HG02970 (cell line): ENCODE measurements around the gene SFR1.

ENCODE experiments used
- ATAC-seq: cut with Tn5 transposase; IDR thresholded peaks from one replicate; pipeline ENCODE4 v1.9.1; 2021; ENCODE audit warnings: mild to moderate bottlenecking, moderate library complexity, moderate number of reproducible peaks; ENCODE audit not compliant: unreplicated experiment, low FRiP score

Gene SFR1

GRCh38 chr10:104104418-104104817 lies 17.6 kb upstream of the SFR1 start:
- no peak for ATAC-seq

- no peak for ATAC-seq
Measured at GRCh38 chr10:104104926-104105325, 17.0 kb upstream of the SFR1 start.

DNA sequence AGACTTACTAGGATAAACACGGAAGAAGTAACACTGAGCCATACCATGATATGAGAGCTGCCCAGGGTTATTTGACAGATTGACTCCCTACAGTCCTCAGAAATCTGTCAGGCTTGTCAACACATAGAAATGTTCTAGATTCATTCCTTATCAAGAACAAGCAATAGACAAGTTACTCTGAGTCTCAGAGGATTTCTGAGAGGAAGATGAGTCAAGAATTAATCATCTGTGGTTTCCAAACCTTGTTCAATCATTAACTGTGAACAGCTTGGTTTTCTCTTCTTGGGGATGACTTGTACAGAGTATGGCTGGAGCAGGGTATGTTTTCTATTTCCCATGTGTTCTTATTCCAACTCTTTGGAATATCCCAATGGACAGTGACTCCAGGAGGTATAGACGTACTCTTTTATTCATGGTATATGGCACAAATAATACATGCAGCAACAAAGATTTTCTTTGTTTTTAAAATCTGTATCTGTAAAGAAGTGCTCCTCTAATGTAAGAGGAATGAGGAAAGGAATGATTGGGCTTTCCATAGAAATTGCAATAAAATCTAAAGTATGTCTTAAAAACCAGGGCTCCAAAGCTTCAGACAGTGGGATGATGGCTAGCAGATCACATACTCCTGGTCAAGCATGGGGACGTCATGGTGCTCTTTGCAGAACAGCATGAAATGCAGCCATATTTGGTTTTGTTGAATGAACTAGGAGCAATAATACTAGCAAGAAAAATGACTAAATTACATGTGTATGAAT lies 11.9 kb upstream of the SFR1 start:
- ATAC-seq, result peak; percentile 79

DNA sequence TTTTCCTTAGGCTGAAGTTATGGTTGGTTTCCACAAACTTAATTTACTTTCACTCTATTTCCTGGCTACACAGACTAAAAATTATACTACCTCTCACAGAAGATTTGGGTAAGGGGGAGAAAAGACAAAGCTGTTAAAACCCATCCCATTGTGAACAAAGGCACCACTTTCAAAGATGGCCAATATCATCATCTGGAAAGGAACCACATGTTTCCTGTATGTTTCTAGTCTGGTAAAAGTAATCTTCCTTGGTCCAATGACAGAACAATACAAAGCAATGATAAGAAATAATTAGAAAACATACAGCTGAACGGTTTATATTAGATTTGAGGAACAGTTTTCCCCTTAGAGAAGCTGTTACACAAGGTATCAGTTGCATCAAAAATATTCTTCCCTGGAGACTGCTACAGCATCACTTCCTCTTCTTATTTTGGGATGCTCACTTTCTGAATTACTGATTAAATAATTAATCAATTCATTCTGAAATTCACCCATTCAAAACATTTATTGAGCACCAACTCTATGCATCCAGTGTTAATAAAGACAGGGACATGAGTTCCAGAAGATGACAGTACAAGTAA lies 8.5 kb upstream of the SFR1 start:
- ATAC-seq, result no peak

DNA sequence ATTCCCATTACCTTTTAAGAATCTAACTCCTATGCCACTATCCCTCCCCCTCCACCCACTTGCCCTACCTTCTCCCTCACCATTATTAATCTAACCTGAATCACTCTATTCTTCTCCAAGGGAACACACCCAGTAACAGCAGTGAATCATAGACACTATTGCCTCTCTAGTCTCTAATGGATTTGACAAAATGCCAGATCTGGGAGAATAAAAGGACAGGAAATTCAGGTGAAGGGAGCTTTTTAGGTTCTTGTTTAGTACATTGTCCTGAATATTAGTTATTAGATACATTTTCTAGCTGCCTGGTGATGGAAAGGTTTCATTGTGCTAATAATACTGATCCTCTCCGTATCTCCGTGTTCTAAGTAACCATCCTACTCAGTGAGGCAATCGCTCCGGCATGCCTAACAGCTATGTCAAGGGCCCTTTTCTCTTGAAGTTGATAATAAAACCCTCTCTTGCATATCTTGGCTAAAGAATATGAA lies 4.1 kb upstream of the SFR1 start:
- ATAC-seq, result no peak

GRCh38 chr10:104119996-104120395 lies 2.0 kb upstream of the SFR1 start:
- ATAC-seq, result no peak

DNA sequence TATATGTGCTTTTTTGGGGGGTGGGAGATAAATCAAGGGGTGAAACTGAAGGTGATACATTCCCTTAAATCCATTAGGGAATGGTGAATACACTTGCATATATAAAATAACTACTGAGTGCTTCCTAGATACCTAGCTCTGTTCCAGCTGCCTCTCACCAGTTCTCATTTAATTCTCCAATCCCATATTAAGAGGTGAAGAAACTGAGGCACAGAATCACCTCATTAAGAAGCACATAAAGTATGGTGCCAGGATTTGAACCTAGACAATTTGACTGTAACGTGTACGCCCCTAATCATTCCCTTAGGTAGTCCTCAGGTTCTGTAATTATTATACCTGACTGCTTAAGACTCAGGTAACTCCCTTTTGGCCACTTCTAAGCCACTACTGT lies 1.5 kb upstream of the SFR1 start:
- ATAC-seq, result no peak

DNA sequence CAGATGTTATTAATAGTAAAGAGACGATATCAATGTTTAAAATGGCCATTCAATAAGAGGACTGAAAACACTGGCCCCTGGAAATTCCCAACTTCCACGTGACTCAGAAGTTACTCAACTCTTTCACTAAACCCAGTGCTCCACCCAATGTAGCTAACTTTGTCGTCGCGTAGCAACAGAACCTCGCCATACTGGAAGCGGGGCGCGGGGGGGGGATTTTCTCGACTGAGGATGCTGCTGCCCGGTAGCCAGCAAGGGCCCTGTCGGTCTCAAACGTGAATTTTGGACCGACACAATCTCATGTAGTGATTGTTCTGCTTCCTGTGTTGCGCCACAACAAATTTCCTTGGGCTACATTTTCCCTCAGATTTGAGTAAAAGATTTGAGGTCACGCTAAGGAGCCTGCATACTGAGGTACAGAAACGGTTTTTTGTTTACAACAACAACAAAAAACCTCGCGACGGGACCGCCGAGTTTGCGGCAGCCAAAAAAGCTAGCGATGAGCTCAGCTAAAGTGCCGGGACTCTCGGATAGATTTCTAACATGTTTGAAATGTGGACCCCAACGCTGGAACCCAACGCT lies 977 bp upstream of the SFR1 start:
- ATAC-seq, result peak; percentile 34

DNA sequence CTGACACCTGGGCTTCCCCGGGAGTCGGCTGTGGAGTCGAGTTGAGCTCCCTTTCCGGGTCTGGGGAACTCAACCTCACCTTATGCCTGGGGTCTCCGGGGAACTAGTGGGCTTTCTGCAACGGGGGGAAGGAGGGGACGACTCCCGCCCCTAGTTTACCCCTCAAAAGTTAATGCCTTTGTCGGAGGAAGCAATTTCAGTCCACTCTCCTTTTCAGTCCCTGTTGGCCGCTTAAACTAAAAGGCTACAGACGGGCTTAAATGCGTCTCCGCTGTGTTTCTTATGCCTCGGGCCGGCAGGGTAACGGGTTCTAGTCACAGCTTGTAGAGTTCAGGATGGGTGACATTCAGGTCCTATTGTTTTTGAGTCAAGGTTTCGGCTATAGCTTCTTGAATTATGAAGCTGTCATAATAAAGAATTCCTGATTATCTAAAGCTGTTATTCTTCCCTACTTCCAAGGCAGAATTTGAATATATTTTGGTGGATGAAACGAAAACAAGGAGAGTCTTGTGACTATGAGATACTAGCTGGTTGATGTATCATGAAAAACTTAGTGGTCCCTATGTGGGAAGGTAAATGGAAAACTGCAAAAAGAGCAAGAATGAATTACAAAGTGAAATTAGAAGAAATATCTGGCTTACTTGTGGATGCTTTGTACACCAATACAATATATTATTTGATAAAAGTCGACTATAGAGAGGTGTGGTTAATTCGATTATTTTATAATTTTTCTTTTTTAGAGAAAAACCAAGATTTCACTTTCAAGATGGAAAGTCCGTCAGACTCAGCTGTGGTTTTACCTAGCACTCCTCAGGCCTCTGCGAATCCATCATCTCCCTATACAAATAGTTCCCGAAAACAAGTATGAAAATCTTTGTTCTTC lies 495 bp downstream of the SFR1 start:
- no peak for ATAC-seq

DNA sequence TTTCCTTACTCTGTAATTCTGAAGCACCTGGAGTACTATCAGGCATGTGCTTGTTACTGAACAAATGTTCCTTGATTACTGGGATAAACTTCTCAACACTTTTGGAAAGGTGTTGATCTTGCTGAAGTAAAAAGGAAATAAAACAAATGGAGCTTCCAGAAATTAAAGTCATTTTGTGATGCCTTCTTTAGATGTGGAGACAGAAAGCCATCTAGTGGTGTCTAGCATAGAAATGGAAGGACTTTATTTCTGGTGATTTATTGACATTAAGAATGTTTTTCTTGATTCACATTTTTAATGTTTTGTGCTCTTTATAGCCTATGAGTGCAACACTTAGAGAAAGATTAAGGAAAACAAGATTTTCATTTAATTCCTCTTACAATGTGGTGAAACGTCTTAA lies 1.4 kb downstream of the SFR1 start:
- ATAC-seq, result no peak

- ATAC-seq, result no peak
Measured at GRCh38 chr10:104127411-104127810, 5.4 kb downstream of the SFR1 start.

DNA sequence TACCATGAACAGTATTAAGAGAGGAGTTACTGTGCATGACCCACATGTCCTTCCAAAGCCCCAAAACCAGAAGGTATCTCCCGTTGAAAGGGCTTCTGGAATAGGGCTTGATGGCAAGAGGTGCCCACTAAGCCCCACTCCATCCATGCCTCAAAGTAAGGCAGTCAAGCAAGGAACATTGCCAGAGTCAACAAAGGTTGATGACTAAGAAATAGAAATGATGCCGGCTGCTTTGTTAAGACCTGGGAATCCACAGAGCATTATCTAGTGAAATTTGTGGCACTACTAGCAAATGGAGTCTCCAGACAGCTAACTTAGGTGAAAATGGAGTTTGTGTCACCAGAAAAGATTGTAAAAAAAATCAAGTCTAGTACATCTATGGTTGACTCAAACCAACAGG lies 6.2 kb downstream of the SFR1 start:
- no peak for ATAC-seq

- ATAC-seq, result no peak
Measured at GRCh38 chr10:104130041-104130440, 8.1 kb downstream of the SFR1 start.

GRCh38 chr10:104138131-104138530 lies 16.2 kb downstream of the SFR1 start:
- no peak for ATAC-seq

- ATAC-seq, result no peak
Measured at GRCh38 chr10:104139221-104139620, 17.2 kb downstream of the SFR1 start.

DNA sequence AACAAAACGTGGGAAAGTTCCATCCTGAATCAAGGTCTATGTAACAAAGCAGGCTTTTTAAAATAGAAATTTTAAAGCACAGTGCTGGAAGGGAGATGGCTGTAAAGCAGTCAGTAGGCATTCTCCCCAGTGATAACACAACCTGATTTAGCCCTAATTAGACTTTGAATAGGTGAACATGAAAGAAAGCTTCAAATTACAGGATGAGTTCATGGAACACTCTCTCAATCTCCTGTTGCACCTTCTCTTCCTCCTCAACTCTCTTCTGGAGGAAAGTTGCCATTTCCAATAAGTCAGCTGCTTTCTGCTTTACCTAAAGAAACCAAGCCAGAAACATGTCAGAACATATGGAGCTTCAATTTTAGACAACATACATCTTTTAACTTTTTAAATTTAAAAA lies 20.1 kb downstream of the SFR1 start:
- no peak for ATAC-seq

DNA sequence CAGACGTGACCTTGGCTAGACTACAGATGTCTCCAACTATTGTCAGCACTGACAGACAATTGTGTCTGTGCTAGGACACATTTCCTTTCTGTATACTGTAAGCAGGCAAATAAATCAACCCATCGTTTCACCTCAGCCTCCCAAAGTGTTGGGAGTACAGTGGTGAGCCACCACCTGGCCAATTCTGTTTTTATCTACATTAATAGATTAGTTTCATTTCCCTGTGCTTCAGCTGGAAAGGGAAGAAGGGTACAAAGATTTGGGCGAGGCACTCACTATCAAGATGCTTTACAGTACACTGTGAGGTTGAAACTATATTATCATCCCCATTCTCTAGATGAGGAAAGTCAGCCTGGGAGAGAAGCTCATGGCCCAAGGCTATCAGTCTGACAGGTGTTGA lies 21.9 kb downstream of the SFR1 start:
- no peak for ATAC-seq

GRCh38 chr10:104144931-104145330 lies 23.0 kb downstream of the SFR1 start:
- no peak for ATAC-seq

DNA sequence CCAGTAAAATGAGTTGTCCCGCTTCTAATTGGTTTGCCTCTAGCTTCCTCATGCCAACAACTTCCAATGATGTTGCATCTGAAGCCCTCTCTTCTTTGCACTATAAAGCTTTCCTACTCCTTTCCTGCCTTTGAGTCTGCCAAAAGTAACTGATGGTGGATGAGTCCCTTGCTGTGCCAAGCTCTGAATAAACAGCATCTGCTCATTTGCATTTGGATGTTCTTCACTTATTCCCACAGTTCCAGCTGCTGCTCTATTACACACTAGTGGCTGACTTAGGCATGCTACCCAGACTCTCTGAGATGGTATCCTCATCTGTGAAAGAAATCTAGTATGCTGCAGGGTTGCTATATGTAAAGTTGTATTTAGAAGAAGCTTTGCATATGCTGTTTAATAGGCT lies 24.9 kb downstream of the SFR1 start:
- ATAC-seq, result no peak

GRCh38 chr10:104150139-104150538 lies 28.2 kb downstream of the SFR1 start:
- no peak for ATAC-seq

GRCh38 chr10:104151737-104152136 lies 29.8 kb downstream of the SFR1 start:
- no peak for ATAC-seq
